IPS-11a (cell line): ENCODE data around the gene RAP2A.

ENCODE experiments used
- H3K4me3 ChIP-seq: one replicate; pipeline ENCODE4 v1.5.1; 2013; ENCODE audit warnings: low read depth, low read length, control low read depth

RAP2A gene

DNA sequence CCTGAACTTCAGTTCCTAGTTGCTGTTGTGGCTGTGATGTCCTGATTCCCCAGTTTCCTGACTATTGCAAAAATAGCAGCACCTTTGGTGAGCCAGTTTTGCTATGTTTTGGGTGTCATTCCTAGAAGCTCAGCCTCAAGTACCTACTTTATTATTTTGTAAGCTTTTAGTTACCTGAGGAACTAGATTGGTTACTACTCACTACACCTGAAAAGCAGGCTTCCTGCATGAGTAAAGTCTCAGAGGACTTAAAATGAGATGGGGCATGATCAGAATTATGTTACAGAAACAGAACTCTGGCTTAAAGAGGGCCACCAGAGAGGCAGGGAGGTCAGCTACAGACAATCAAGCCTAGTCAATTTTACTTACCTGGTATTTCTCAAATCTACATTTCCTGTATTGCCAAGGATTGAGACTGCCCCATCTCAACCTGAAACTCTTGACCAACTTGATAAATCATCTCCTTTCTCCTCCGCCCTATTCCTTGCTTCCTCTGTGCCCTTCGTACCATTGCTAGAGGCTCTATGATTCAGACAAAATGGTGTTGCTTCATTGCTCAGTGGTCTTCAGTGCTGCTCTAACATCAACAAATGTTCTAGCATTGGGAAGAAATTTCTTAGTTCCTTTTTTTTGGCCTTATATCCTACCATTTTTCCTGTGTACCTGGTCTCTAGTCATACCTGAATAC, 58.9 kb downstream of the RAP2A start:
- H3K4me3 ChIP-seq, result no peak overlapping the region

DNA sequence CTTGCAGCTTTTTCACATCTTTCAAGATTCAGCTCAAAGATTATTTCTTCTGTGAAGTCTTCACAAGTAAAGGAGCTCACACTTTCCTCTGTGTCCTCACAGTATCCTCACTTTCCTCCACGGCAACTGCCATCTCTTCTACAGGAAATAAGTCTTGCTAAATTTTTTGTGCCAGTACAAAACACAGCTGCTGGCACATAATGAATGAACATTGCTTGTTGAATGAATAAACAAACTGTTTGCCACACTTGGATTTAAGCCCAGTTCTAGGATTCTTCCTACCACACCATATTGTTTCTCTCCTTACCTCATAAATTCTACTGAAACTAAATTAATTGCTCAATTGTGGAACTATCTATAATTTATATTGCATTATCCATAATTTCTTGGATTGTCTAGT, 59.5 kb downstream of the RAP2A start:
- no peak overlapping the region for H3K4me3 ChIP-seq

GRCh38 chr13:97495678-97496077, 61.7 kb downstream of the RAP2A start:
- H3K4me3 ChIP-seq, result no peak overlapping the region

DNA sequence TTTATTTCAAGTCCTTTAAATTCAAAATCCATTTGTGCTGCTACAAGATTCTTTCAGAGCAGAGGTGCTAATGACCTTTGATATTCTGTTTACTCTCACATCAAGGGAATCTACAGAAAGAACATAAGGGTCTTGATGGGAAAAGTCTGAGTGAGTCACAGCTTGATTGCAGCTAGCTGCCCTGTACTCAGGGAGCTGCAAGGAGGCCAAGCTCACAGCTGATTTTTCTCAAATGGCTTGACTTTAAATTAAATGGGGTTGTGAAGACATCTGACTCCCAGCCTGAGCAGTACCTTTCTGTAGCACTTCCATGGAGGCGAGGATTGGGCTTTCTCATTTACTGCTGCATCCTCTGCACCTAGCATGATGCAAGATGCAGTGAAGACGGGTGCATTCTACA, 62.5 kb downstream of the RAP2A start:
- no peak overlapping the region for H3K4me3 ChIP-seq

DNA sequence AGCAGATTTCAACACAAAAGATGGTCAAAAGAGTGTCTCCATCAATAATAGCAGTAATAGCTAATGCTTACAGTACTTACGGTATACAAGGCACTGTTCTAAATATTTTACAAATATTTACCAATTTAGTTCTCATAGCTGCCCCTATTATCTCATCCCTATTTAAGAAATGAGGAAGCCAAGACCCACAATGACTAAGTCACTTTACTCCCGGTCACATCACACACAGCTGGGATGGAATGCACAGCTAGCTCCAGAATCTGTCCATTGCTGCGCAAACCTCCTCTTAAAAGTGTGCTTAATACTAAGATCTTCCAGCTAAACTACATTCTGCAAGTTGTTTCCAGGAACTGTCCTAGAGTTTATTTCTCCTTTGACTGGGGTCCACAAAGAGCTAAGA, 63.4 kb downstream of the RAP2A start:
- H3K4me3 ChIP-seq, result no peak overlapping the region

DNA sequence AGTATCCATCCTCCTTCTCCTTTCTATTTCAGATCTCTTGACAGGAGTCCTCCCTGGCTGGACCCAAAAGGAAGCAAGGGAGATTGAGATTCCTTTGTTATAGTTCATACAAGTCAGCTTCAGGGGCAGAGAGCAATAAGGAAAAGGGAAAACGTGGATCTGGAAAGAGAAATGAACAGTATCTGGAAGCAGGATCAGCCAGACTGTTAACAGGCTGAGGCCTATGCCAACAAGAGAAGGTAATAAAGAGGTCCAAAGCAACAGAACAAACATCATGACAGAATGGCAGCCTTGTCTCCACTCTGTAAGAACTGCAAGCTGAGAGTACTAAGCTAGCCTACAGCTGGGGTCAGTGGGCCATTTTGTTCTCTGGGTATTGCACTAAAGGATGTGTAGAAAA, 64.5 kb downstream of the RAP2A start:
- H3K4me3 ChIP-seq, result no peak overlapping the region

DNA sequence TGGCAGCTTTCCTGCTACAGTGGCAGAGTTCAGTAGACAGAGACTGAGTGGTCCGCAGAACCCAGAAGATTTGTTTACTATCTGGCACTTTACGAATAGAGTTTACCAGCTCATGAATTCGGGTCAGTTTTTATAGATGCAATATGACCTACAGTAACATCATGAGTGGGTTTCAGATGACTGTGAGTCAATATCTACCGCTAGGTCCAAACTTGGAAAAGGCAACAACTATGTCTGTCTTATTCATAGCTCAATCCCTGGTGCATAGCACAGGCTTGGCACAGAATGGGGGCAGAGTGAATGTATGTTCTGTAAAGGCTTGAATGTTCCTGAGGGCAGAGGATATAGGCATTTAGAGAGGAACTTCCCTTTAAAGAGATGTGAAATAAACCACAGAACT, 65.2 kb downstream of the RAP2A start:
- no peak overlapping the region for H3K4me3 ChIP-seq

GRCh38 chr13:97502181-97502580, 68.2 kb downstream of the RAP2A start:
- no peak overlapping the region for H3K4me3 ChIP-seq

DNA sequence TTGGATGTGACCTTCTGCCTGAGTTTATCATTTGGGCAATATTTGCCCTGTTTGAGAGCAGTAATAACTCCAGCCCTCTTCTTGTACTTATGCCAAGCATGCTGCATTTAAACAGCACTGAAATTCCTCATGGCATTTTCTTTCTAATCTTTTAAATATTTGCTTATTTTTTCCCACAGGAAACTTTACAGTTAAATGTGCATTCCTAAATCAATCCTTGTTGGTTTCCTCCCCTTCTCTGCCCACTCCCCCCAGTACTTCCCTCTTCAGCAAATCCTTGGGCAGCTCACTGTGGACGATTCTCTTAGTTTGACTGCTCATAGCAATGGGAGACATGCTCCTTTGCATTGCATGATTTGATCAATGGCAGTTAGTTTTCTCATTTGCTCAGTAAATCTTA, 68.7 kb downstream of the RAP2A start:
- no peak overlapping the region for H3K4me3 ChIP-seq

GRCh38 chr13:97505017-97505416, 71.0 kb downstream of the RAP2A start:
- no peak overlapping the region for H3K4me3 ChIP-seq

GRCh38 chr13:97506511-97506910, 72.5 kb downstream of the RAP2A start:
- H3K4me3 ChIP-seq, result no peak overlapping the region

- H3K4me3 ChIP-seq, result no peak overlapping the region
Observed at GRCh38 chr13:97512732-97513131, 78.8 kb downstream of the RAP2A start.

GRCh38 chr13:97515643-97516042, 81.7 kb downstream of the RAP2A start:
- H3K4me3 ChIP-seq, result no peak overlapping the region

DNA sequence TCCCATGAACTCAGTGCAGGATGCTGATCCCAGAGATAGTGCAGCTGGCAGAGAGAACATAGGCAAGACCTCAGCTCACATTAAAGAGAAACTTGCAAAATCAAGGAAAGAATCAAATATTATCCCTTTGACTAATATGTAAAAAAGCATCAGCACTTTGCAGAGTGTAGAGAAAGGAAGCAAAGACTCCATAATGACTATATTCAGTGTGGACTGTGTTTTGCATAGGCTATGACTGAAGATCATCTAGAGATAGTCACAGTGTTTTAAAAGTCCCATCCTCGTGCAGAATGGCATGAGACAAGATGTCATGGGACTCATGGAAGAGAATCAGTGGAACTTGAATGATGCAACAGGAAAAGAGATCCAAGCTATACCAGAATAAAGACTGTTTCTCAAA, 84.0 kb downstream of the RAP2A start:
- H3K4me3 ChIP-seq, result no peak overlapping the region
